GM12878 (cell line): ENCODE results near the gene AGGF1. TPM values are rescaled to one million over a fixed set of nuclear protein-coding genes. Genes with fewer than 3 reads are reported as not detected.
"Not testable (repeated sequence)": the region's sequence is repeated elsewhere in the genome, so short reads cannot be mapped to it uniquely, and the experiment has no call there.

Experiments
- ATAC-seq: fragments of 200-7000 bp; cut with Tn5 transposase; 3 replicates; pipeline ENCODE4 v1.9.1; 2020; ENCODE audit warnings: mild to moderate bottlenecking, moderate library complexity
- BruUV-seq: library from RNA; stranded (reverse); fragments of 400-500 nt; replicated peaks from 2 replicates; lab custom pipeline; 2021; lab: Mats Ljungman, UMichigan
- CTCF ChIA-PET: fragments of 300-600 bp; sonication (Branson Sonifier 250); formaldehyde crosslinking; extraction: SDS; loops from one replicate; lab custom pipeline; 2021; ENCODE audit warnings: inconsistent platforms; lab: Yijun Ruan, JAX
- POLR2A ChIA-PET: fragments of 350-600 bp; formaldehyde crosslinking; extraction: SDS; loops from one replicate; lab custom pipeline; 2021; ENCODE audit warnings: inconsistent platforms; lab: Charles Lee
- RAD21 ChIA-PET: fragments of 300-600 bp; sonication (Branson Sonifier 250); formaldehyde crosslinking; loops from one replicate; lab custom pipeline; 2023; ENCODE audit warnings: antibody characterized with exemption; ENCODE audit not compliant: unreplicated experiment; lab: Charles Lee
- SMC1A ChIA-PET: fragments of 300-600 bp; sonication (Branson Sonifier 250); formaldehyde crosslinking; loops from one replicate; lab custom pipeline; 2023; ENCODE audit not compliant: unreplicated experiment, uncharacterized antibody; lab: Charles Lee
- DNase-seq: peaks from one replicate; pipeline ENCODE4 v3.0.0-alpha.2; 2011; ENCODE audit warnings: low read depth, low spot score
- FAIRE-seq: peaks from 3 replicates; lab custom pipeline; 2011; peaks lifted over from hg19 to GRCh38; lab: Jason Lieb, UNC
- H2AFZ ChIP-seq: 2 replicates; pipeline ENCODE4 v1.6.0; 2011; ENCODE audit warnings: low read depth, low read length, control low read depth; ENCODE audit not compliant: control insufficient read depth
- H3K27ac ChIP-seq: 2 replicates; pipeline ENCODE4 v1.5.1; 2011; ENCODE audit warnings: control low read depth; ENCODE audit not compliant: control insufficient read depth, insufficient read depth
- H3K27me3 ChIP-seq, 2 experiments: replicated peaks in 1 of 2; 2 replicates each; pipeline versions ENCODE4 v1.6.0 to v1.6.1; 2011; ENCODE audit warnings: low read length in 1 of 2; ENCODE audit not compliant: control insufficient read depth in 2 of 2, insufficient read depth in 2 of 2
- H3K36me3 ChIP-seq, 2 experiments: 2 replicates each; pipeline ENCODE4 v1.5.1; 2011; ENCODE audit warnings: low read length in 1 of 2; ENCODE audit not compliant: control insufficient read depth in 2 of 2, insufficient read depth in 2 of 2
- H3K4me1 ChIP-seq: 2 replicates; pipeline ENCODE4 v1.6.1; 2011; ENCODE audit warnings: mild to moderate bottlenecking, low read length, moderate library complexity, mixed read lengths; ENCODE audit not compliant: control insufficient read depth, insufficient read depth
- H3K4me2 ChIP-seq: 2 replicates; pipeline ENCODE4 v1.6.0; 2011; ENCODE audit warnings: control low read depth; ENCODE audit not compliant: control insufficient read depth, insufficient read depth
- H3K4me3 ChIP-seq: fragments of 200-600 bp; sonication (generic); 2 replicates; pipeline ENCODE4 v1.5.1; 2016
- H3K79me2 ChIP-seq: 2 replicates; pipeline ENCODE4 v1.6.0; 2011; ENCODE audit warnings: low read length; ENCODE audit not compliant: control insufficient read depth, insufficient read depth
- H3K9ac ChIP-seq: 2 replicates; pipeline ENCODE4 v1.8.0; 2011; ENCODE audit warnings: low read length, control low read depth, mixed read lengths; ENCODE audit not compliant: control insufficient read depth, insufficient read depth
- H3K9me3 ChIP-seq: replicated peaks from 3 replicates; pipeline ENCODE4 v1.5.1; 2011; ENCODE audit warnings: mild to moderate bottlenecking, low read length; ENCODE audit not compliant: control insufficient read depth, insufficient read depth
- H4K20me1 ChIP-seq: 2 replicates; pipeline ENCODE4 v1.6.0; 2011; ENCODE audit not compliant: control insufficient read depth, insufficient read depth
- BCL11A ChIP-seq: IDR thresholded peaks from 2 replicates; pipeline ENCODE4 v1.6.1; 2011; ENCODE audit warnings: low read depth, low read length
- GATAD2B ChIP-seq: fragments of 450-650 bp; conservative IDR thresholded peaks from 2 replicates; pipeline ENCODE4 v1.6.1; 2017; ENCODE audit warnings: low read depth, mild to moderate bottlenecking, moderate library complexity
- ZNF207 ChIP-seq: fragments of 450-650 bp; IDR thresholded peaks from 2 replicates; pipeline ENCODE4 v1.6.1; 2014; ENCODE audit warnings: antibody characterized with exemption, mild to moderate bottlenecking, borderline replicate concordance
- WGBS: methylation state at CpG from one replicate; pipeline ENCODE4 v1.1.6; 2016; ENCODE audit warnings: low lambda C conversion rate; ENCODE audit not compliant: insufficient replicate concordance, insufficient coverage; ENCODE audit errors: missing lambda C conversion rate; 5-methylcytosine and 5-hydroxymethylcytosine counted together
- in situ Hi-C: fragments of 300-500 bp; cut with MboI; formaldehyde crosslinking; loops from 9 replicates; pipeline ENCODE4 v1.14.3; 2018; ENCODE audit warnings: mixed read lengths
- intact Hi-C: fragments of 100-400 bp; cut with micrococcal nuclease; formaldehyde crosslinking; loops from one replicate; pipeline ENCODE4 v1.14.2; 2022; ENCODE audit not compliant: unreplicated experiment
- polyA plus RNA-seq, 11 experiments: library from polyadenylated mRNA; depleted of rRNA in 4 of 11; unstranded in 6 of 11; stranded (reverse) in 5 of 11; fragments of >200 nt; fragmentation: Nextera tagmentation in 4 of 11; fragmentation: Illumina TruSeq in 1 of 11; extraction: Ambion mirVana in 4 of 11; extraction: Trizol in 1 of 11; gene quantifications; 1 replicate in 1 of 11; 2 replicates in 10 of 11; pipeline versions ENCODE4 v1.2.1 to v1.2.3, GENCODE V29; 2011 to 2016; ENCODE audit warnings: inconsistent platforms in 2 of 11, missing spikeins in 2 of 11, low read depth in 1 of 11
- total RNA-seq, 4 experiments: library from RNA; depleted of rRNA in 3 of 4; stranded (reverse); fragments of >200 nt in 3 of 4; fragmentation: Illumina TruSeq in 1 of 4; extraction: Trizol in 1 of 4; gene quantifications; 2 replicates each; pipeline versions ENCODE4 v1.2.1 to v1.2.3, GENCODE V29; 2013 to 2021

AGGF1 gene
- total and polyA plus RNA-seq, 10 of the 15 experiments (the other 5 are each of a cell fraction or from before 2014, with no cell fraction given), result 7.3 to 43.4 (median 20.2) TPM

- ChIA-PET POLR2A (no interaction called here), CTCF (interaction anchor here (0.5 to 1.8 kb wide), 13 partner anchors 8 to 440 kb away, joined by 3 to 8 read pairs (median 4); partner anchors contain the start of gene ZBED3)
- no peak overlapping the region for H3K9ac ChIP-seq
Measured at GRCh38 chr5:77077829-77078176, 47.6 kb downstream of the AGGF1 start.

GRCh38 chr5:77080479-77080878 is 50.3 kb downstream of the AGGF1 start:
- CTCF ChIA-PET, result not testable (repeated sequence)

More at GRCh38 chr5:77077829-77078176, 47.6 kb downstream of the AGGF1 start:
- H3K79me2 ChIP-seq, result no peaks in the 10 kb centered on the region
- intact Hi-C loops, result loop anchor here (2.0 kb wide), 1 partner anchor 209 kb away; no protein-coding TSS in a partner anchor
- TF ChIP-seq ZNF207, result 0 out of 2 replicates have a peak, but pooled peaks have one; percentile 4
- TF ChIP-seq BCL11A, result no peak
- TF ChIP-seq GATAD2B, result 0 out of 2 replicates have a peak, but pooled peaks have one; percentile 0
- H3K36me3 ChIP-seq, result peaks cover 0 to 2% of the 10 kb centered on the region in 2 experiments; a peak in 2 of 4 replicates
- no peaks in the 10 kb centered on the region for H3K9me3 ChIP-seq
- no peaks in the 10 kb centered on the region for H4K20me1 ChIP-seq
- no peaks in the 10 kb centered on the region for H3K27me3 ChIP-seq
- 0 out of 2 replicates have a peak, but pooled peaks cover 3% of the 10 kb centered on the region for H3K4me1 ChIP-seq
- no peak for ATAC-seq
- FAIRE-seq, result no peak
- in situ Hi-C loops, result loop anchor here (5.0 kb wide), 1 partner anchor 206 kb away; no protein-coding TSS in a partner anchor
- no TSS peak for BruUV-seq
- no peak for DNase-seq
- RAD21 ChIA-PET, result interaction anchor here (1.1 to 2.2 kb wide), 3 partner anchors 9 to 209 kb away, joined by 3 to 19 read pairs (median 9); partner anchors contain the start of gene ZBED3
- SMC1A ChIA-PET, result interaction anchor here (0.8 to 1.8 kb wide), 6 partner anchors 8 to 477 kb away, joined by 3 to 7 read pairs (median 3); no protein-coding TSS in a partner anchor
- H3K4me2 ChIP-seq, result peak overlapping the region; percentile 79; the same call in 1 of the 2 replicates
- H2AFZ ChIP-seq, result peak overlapping the region; percentile 56
- no peak overlapping the region for H3K27ac ChIP-seq
- 74% methylated on average over 12 of the region's 12 CpGs for WGBS
- H3K4me3 ChIP-seq, result no peak overlapping the region; the same call in 1 of the 2 replicates

More at GRCh38 chr5:77080479-77080878, 50.3 kb downstream of the AGGF1 start:
- ATAC-seq, SMC1A ChIA-PET, RAD21 ChIA-PET, DNase-seq, H3K4me1 ChIP-seq, H3K9me3 ChIP-seq, BruUV-seq, H3K79me2 ChIP-seq, FAIRE-seq, H2AFZ ChIP-seq, H3K9ac ChIP-seq, H3K27ac ChIP-seq, POLR2A ChIA-PET, H3K27me3 ChIP-seq, H4K20me1 ChIP-seq, intact Hi-C loops, H3K4me2 ChIP-seq, H3K36me3 ChIP-seq, in situ Hi-C loops, H3K4me3 ChIP-seq: not testable (repeated sequence)
- 98% methylated on average over 11 of the region's 11 CpGs for WGBS
